Bronchial epithelial cell (primary cell): ENCODE measurements around the gene KRTCAP3. TPM values are rescaled to one million over a fixed set of nuclear protein-coding genes. Genes with fewer than 3 reads are reported as not detected.
A peak's percentile ranks its signal among the peaks of the same experiment; 100 is the strongest.
"Not testable (repeated sequence)": the region's sequence is repeated elsewhere in the genome, so short reads cannot be mapped to it uniquely, and the experiment has no call there.

Source experiments
- DNase-seq: peaks from one replicate; pipeline ENCODE4 v3.0.0-alpha.2; 2010; ENCODE audit warnings: low read depth
- FAIRE-seq: peaks from 2 replicates; lab custom pipeline; 2011; peaks lifted over from hg19 to GRCh38; lab: Jason Lieb, UNC
- H3K27me3 ChIP-seq: 2 replicates; pipeline ENCODE4 v1.5.1; 2011; ENCODE audit warnings: low read length; ENCODE audit not compliant: control insufficient read depth, insufficient read depth
- H3K36me3 ChIP-seq: 2 replicates; pipeline ENCODE4 v1.5.1; 2011; ENCODE audit warnings: low read length; ENCODE audit not compliant: control insufficient read depth, insufficient read depth
- H3K4me3 ChIP-seq: 2 replicates; pipeline ENCODE4 v1.5.1; 2011; ENCODE audit warnings: mild to moderate bottlenecking, low read depth, low read length, control low read depth
- total RNA-seq: library from RNA; depleted of rRNA; stranded (reverse); fragments of >200 nt; gene quantifications from 2 replicates; pipeline ENCODE4 v1.2.1, GENCODE V29; 2014
- TF ChIP-seq, protein P1 (sequence below): IDR thresholded peaks from 2 replicates; pipeline ENCODE4 v1.5.1; 2011; ENCODE audit warnings: mild to moderate bottlenecking, moderate library complexity, low read length, control low read depth, inconsistent platforms; ENCODE audit not compliant: insufficient read depth, severe bottlenecking

The KRTCAP3 gene
- total RNA-seq, 1 donor from 2014 or later, result 28.4 TPM

DNA sequence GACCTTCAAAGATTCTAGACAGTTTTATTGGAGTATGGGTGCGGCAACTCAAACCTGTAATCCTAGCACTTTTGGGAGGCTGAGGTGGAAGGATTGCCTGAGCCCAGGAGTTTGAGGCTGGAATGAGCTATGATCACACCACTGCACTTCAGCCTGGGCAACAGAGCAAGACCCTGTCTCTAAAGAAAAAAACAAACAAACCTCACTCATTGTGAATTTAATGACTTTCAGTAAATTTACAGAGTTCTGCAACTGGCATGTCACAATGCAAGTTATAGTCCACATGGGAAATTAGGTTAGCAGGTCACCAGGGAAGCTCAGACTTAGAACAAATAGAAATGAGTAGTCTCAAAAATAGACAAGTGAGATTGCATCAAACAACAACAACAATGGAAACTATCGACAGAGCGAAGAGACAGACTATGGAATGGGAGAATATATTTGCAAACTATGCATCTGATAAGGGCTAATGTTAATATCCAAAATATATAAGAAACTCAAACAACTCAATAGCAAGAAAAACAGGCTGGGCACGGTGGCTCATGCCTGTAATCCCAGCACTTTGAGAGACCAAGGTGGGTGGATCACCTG, 20.4 kb upstream of the KRTCAP3 start:
- FAIRE-seq (no peak), DNase-seq (no peak)
- H3K27me3 ChIP-seq, result no peaks in the 10 kb centered on the region
- H3K4me3 ChIP-seq, result no peak overlapping the region
- TF ChIP-seq, protein P1, sequence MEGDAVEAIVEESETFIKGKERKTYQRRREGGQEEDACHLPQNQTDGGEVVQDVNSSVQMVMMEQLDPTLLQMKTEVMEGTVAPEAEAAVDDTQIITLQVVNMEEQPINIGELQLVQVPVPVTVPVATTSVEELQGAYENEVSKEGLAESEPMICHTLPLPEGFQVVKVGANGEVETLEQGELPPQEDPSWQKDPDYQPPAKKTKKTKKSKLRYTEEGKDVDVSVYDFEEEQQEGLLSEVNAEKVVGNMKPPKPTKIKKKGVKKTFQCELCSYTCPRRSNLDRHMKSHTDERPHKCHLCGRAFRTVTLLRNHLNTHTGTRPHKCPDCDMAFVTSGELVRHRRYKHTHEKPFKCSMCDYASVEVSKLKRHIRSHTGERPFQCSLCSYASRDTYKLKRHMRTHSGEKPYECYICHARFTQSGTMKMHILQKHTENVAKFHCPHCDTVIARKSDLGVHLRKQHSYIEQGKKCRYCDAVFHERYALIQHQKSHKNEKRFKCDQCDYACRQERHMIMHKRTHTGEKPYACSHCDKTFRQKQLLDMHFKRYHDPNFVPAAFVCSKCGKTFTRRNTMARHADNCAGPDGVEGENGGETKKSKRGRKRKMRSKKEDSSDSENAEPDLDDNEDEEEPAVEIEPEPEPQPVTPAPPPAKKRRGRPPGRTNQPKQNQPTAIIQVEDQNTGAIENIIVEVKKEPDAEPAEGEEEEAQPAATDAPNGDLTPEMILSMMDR, result no peak
- no peaks in the 10 kb centered on the region for H3K36me3 ChIP-seq

DNA sequence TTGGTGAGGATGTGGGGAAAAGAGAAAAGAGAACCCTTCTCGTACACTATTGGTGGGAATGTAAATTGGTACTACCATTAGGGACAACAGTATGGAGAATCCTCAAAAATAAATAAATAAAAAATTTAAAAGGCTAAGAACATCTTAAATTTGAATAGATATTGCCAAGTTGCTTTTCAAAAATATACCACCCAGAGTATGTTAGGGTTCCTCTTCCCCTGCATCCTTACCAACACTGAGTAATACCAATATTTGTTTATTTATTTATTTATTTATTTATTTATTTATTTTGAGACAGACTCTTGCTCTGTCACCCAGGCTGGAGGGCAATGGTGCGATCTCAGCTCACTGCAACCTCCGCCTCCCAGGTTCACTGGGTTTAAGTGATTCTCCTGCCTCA, 19.2 kb upstream of the KRTCAP3 start:
- Histone ChIP-seq H3K4me3 (no peak overlapping the region), H3K36me3 (no peaks in the 10 kb centered on the region), H3K27me3 (no peaks in the 10 kb centered on the region)
- DNase-seq (no peak), FAIRE-seq (no peak)
- TF ChIP-seq, protein P1, result no peak

DNA sequence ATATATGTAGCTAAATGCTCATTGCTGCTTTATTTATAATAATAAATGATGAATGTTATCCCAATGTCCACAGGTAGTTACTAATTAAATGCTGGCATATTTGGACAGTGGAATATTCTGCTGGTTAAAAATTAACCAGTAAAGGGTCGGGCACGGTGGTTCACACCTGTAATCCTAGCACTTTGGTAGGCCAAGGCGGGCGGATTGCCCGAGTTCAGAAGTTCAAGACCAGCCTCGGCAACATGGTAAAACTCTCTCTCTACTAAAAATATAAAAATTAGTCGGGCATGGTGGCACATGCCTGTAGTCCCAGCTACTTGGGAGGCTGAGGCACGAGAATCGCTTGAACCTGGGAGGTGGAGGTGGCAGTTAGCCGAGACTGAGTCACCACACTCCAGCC, 17.1 kb upstream of the KRTCAP3 start:
- not testable (repeated sequence) for H3K4me3 ChIP-seq, DNase-seq, H3K27me3 ChIP-seq, FAIRE-seq, H3K36me3 ChIP-seq

DNA sequence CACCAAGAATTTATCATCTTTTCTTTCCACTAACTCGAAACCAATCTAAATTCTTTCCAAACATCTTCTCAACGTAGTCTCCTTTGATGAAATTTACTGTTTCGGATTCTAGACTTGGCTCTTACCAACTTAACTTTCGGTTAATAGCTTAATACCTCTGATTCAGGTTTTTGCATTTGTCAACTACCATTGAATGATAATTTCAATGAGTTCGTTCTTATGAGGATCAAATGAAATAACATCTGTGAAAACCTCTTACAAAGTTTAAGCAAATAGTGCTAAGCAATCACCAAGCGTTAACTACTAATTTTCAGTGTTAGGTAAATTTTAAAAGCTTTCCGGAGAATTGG, 14.3 kb upstream of the KRTCAP3 start:
- TF ChIP-seq, protein P1, result no peak
- FAIRE-seq (no peak), DNase-seq (no peak)
- Histone ChIP-seq H3K4me3 (peak overlapping the region; percentile 97), H3K36me3 (peaks cover 2% of the 10 kb centered on the region), H3K27me3 (no peaks in the 10 kb centered on the region)

DNA sequence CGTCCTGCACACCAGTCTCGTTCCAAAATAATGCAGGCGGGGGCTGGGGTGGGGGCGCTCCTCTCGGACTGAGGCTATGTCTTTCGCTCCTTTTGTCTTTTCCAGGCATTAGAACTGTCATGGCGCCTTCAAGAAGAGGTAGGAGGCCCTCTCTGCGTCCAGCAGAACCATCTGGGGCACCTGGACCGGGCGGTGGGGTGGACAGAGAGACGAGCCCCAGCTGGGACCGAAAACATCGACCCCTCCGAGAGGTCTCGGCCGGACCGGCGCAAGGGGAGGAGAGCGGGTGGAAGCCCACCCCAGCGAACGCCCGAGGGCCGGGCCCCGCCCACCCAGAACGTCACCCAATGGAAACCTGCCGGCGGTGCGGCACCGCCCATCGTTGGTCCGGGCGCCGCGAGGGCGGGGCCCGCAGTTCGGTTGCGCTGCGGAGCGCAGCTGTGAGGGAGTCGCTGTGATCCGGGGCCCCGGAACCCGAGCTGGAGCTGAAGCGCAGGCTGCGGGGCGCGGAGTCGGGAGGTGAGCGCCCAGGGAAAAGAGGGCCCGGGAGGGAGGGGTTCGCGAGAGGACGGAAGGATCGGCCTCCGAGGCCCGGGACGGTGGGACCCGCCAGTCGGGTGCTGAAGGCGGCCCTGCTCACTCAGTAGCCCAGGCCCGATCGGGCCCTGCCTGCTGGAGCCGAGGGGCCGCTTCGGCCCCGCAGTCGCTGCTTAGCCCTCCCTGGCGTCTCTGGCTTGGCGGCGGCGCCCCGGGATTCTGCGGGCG, 13.8 kb upstream of the KRTCAP3 start, which contains the start of gene NRBP1:
Gene NRBP1 (plus strand): TSS at position 419 of the 765 bp plus-strand sequence. CDS start 4,643 bp downstream, outside the sequence.
- FAIRE-seq (no peak), DNase-seq (peak; percentile 66)
- TF ChIP-seq, protein P1, result no peak
- H3K36me3 ChIP-seq, result peaks cover 5% of the 10 kb centered on the region
- H3K27me3 ChIP-seq, result no peaks in the 10 kb centered on the region
- H3K4me3 ChIP-seq, result peak within 1 kb of the TSS; percentile 97

DNA sequence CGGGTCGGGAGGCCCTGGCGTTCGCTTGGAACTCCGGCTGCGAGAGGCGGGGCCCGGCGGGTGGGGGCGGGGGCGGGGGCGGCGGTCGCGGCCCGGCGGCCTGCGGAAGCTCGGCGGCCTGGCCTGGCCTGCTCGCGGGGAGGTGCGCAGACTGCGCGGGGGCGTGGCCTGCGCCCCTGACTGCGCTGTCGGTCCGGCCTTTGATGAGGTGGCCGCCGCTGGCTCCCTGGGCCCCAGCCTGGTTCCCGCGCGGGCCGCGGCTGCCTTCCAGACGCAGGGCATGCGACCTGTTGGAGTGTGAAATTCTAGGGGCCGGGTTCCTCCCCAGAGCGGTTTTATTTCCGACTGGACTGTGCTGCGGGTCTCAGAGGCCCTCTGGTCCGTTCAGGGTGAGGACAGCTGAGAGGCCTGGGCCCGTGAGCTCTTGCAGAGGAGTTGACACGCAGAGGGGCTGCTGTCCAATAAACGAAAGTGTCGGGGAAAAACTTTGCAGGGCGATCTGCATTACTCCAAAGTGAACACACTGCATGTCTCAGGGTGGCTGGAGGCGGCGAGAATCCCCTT, 13.1 kb upstream of the KRTCAP3 start:
- FAIRE-seq (no peak), DNase-seq (peak; percentile 72)
- H3K4me3 ChIP-seq, result peak overlapping the region; percentile 97
- no peaks in the 10 kb centered on the region for H3K27me3 ChIP-seq
- TF ChIP-seq, protein P1, result no peak
- H3K36me3 ChIP-seq, result peaks cover 5% of the 10 kb centered on the region
